ENCODE data around the gene PCDHB14.
"Not testable (repeated sequence)": the region's sequence is repeated elsewhere in the genome, so short reads cannot be mapped to it uniquely, and the experiment has no call there.

GRCh38 chr5:141246971-141247370, 23.8 kb downstream of the PCDHB14 start:
- TF ChIP-seq POLR2A, CTCF (IDR thresholded peaks at IDR 0.05): not testable (repeated sequence)

All from thyroid gland (tissue), 4 donors.